H9 (cell line): ENCODE results near the gene SLC39A1. TPM values are rescaled to one million over a fixed set of nuclear protein-coding genes. Genes with fewer than 3 reads are reported as not detected.

ENCODE experiments used
- DNase-seq: peaks from one replicate; pipeline ENCODE4 v3.0.0-alpha.2; 2017
- H2AFZ ChIP-seq: one replicate; pipeline ENCODE4 v1.6.1; 2013; ENCODE audit warnings: mild to moderate bottlenecking, low read length, control low read depth, moderate library complexity
- H2AK5ac ChIP-seq: 2 replicates; pipeline ENCODE4 v1.6.1; 2013; ENCODE audit warnings: low read length, control low read depth, mixed read lengths; ENCODE audit not compliant: insufficient read length
- H2BK120ac ChIP-seq: one replicate; pipeline ENCODE4 v1.6.1; 2013; ENCODE audit warnings: low read depth, mild to moderate bottlenecking, low read length, control low read depth, inconsistent platforms; ENCODE audit not compliant: poor library complexity, severe bottlenecking
- H2BK12ac ChIP-seq: 2 replicates; pipeline ENCODE4 v1.6.1; 2013; ENCODE audit warnings: low read length, control low read depth, mixed read lengths, low read depth; ENCODE audit not compliant: insufficient read length
- H2BK15ac ChIP-seq: 2 replicates; pipeline ENCODE4 v1.6.1; 2013; ENCODE audit warnings: low read depth, low read length, control low read depth
- H2BK20ac ChIP-seq: one replicate; pipeline ENCODE4 v1.6.1; 2013; ENCODE audit warnings: low read depth, mild to moderate bottlenecking, low read length, control low read depth, inconsistent platforms; ENCODE audit not compliant: poor library complexity, severe bottlenecking
- H2BK5ac ChIP-seq: 2 replicates; pipeline ENCODE4 v1.6.1; 2013; ENCODE audit warnings: low read length, control low read depth, mixed read lengths; ENCODE audit not compliant: insufficient read length
- H3K14ac ChIP-seq: 2 replicates; pipeline ENCODE4 v1.6.1; 2013; ENCODE audit warnings: low read length, control low read depth; ENCODE audit not compliant: insufficient read depth
- H3K18ac ChIP-seq: 2 replicates; pipeline ENCODE4 v1.6.1; 2013; ENCODE audit warnings: low read depth, mild to moderate bottlenecking, mixed read lengths, low read length, control low read depth; ENCODE audit not compliant: insufficient read length
- H3K23ac ChIP-seq: 2 replicates; pipeline ENCODE4 v1.6.1; 2013; ENCODE audit warnings: low read length, control low read depth, mixed read lengths, low read depth; ENCODE audit not compliant: insufficient read length
- H3K23me2 ChIP-seq: 2 replicates; pipeline ENCODE4 v1.6.1; 2013; ENCODE audit warnings: low read depth, mild to moderate bottlenecking, mixed read lengths, low read length, control low read depth; ENCODE audit not compliant: insufficient read length, poor library complexity, severe bottlenecking
- H3K27ac ChIP-seq: 2 replicates; pipeline ENCODE4 v1.5.1; 2013; ENCODE audit warnings: low read length, control low read depth, mixed read lengths, low read depth; ENCODE audit not compliant: insufficient read length
- H3K27me3 ChIP-seq: 2 replicates; pipeline ENCODE4 v1.6.1; 2013; ENCODE audit warnings: low read length, control low read depth, inconsistent platforms; ENCODE audit not compliant: insufficient read depth
- H3K4ac ChIP-seq: 2 replicates; pipeline ENCODE4 v1.6.1; 2013; ENCODE audit warnings: low read depth, mild to moderate bottlenecking, control low read depth, inconsistent platforms, low read length, moderate library complexity
- H3K4me1 ChIP-seq: 2 replicates; pipeline ENCODE4 v1.6.1; 2013; ENCODE audit warnings: low read length, control low read depth, inconsistent platforms; ENCODE audit not compliant: insufficient read depth
- H3K4me2 ChIP-seq: 2 replicates; pipeline ENCODE4 v1.6.1; 2013; ENCODE audit warnings: low read length, control low read depth, mixed read lengths; ENCODE audit not compliant: insufficient read length, insufficient read depth
- H3K56ac ChIP-seq: 2 replicates; pipeline ENCODE4 v1.6.1; 2013; ENCODE audit warnings: low read depth, mild to moderate bottlenecking, mixed read lengths, low read length, control low read depth; ENCODE audit not compliant: insufficient read length
- H3K79me1 ChIP-seq: 2 replicates; pipeline ENCODE4 v1.6.1; 2013; ENCODE audit warnings: low read depth, mild to moderate bottlenecking, moderate library complexity, low read length, control low read depth, inconsistent platforms; ENCODE audit not compliant: insufficient read depth, poor library complexity, severe bottlenecking
- H3K79me2 ChIP-seq: 2 replicates; pipeline ENCODE4 v1.6.1; 2013; ENCODE audit warnings: low read length, control low read depth, inconsistent platforms; ENCODE audit not compliant: insufficient read depth
- H3K9ac ChIP-seq: 2 replicates; pipeline ENCODE4 v1.6.1; 2013; ENCODE audit warnings: low read length, control low read depth, mixed read lengths; ENCODE audit not compliant: insufficient read length; ENCODE audit errors: extremely low read depth
- H3K9me3 ChIP-seq: one replicate; pipeline ENCODE4 v1.6.1; 2013; ENCODE audit warnings: low read depth, low read length, inconsistent platforms; ENCODE audit not compliant: control insufficient read depth
- H3T11ph ChIP-seq: one replicate; pipeline ENCODE4 v1.6.1; 2013; ENCODE audit warnings: mild to moderate bottlenecking, low read length, control low read depth, inconsistent platforms
- H4K20me1 ChIP-seq: one replicate; pipeline ENCODE4 v1.6.1; 2013; ENCODE audit not compliant: control insufficient read depth, insufficient read length, insufficient read depth
- H4K5ac ChIP-seq: 2 replicates; pipeline ENCODE4 v1.6.1; 2013; ENCODE audit warnings: low read depth, mild to moderate bottlenecking, mixed read lengths, low read length, control low read depth; ENCODE audit not compliant: insufficient read length
- H4K8ac ChIP-seq: replicated peaks from 2 replicates; pipeline ENCODE4 v1.6.1; 2013; ENCODE audit warnings: low read length, control low read depth, mixed read lengths, low read depth; ENCODE audit not compliant: insufficient read length
- H4K91ac ChIP-seq: 2 replicates; pipeline ENCODE4 v1.6.1; 2013; ENCODE audit warnings: low read depth, mild to moderate bottlenecking, moderate library complexity, mixed read lengths, low read length, control low read depth; ENCODE audit not compliant: insufficient read length
- H3K27ac Mint-ChIP-seq, 3 experiments: 2 replicates in 2 of 3; 3 replicates in 1 of 3; pipeline ENCODE4 v1.8.0; 2020 to 2021; ENCODE audit warnings: mixed read lengths in 3 of 3, mild to moderate bottlenecking in 1 of 3, moderate library complexity in 1 of 3
- H3K27me3 Mint-ChIP-seq: 2 replicates; pipeline ENCODE4 v1.8.0; 2021; ENCODE audit warnings: low read depth, mild to moderate bottlenecking, moderate library complexity, mixed read lengths
- H3K36me3 Mint-ChIP-seq, 3 experiments: 2 replicates in 2 of 3; 3 replicates in 1 of 3; pipeline ENCODE4 v1.8.0; 2020 to 2021; ENCODE audit warnings: low read depth in 3 of 3, mixed read lengths in 3 of 3; ENCODE audit not compliant: insufficient read depth in 1 of 3
- H3K4me1 Mint-ChIP-seq, 2 experiments: 2 replicates each; pipeline ENCODE4 v1.8.0; 2020; ENCODE audit warnings: mixed read lengths in 2 of 2
- H3K4me3 Mint-ChIP-seq, 2 experiments: 2 replicates in 1 of 2; 3 replicates in 1 of 2; pipeline ENCODE4 v1.8.0; 2020 to 2021; ENCODE audit warnings: mild to moderate bottlenecking in 2 of 2, mixed read lengths in 2 of 2, moderate library complexity in 1 of 2
- H3K9me3 Mint-ChIP-seq, 2 experiments: 2 replicates in 1 of 2; 3 replicates in 1 of 2; pipeline ENCODE4 v1.8.0; 2020; ENCODE audit warnings: mild to moderate bottlenecking in 2 of 2, mixed read lengths in 2 of 2, moderate library complexity in 1 of 2
- CTCF ChIP-seq: fragments of 200-600 bp; sonication (generic); conservative IDR thresholded peaks from 3 replicates; pipeline ENCODE4 v1.8.0; 2021; ENCODE audit warnings: antibody characterized with exemption, mild to moderate bottlenecking
- WGBS: extraction: QIAGEN DNeasy Blood & Tissue Kit; methylation state at CpG from one replicate; pipeline ENCODE4 v1.1.7; 2013; ENCODE audit warnings: missing lambda C conversion rate, low lambda C conversion rate, mixed read lengths; ENCODE audit not compliant: insufficient read length; ENCODE audit errors: extremely low coverage; 5-methylcytosine and 5-hydroxymethylcytosine counted together
- total RNA-seq: library from RNA; stranded (reverse); gene quantifications from 2 replicates; pipeline ENCODE4 v1.2.1, GENCODE V29; 2021

The SLC39A1 gene
- total RNA-seq, 1 experiment from 2014 or later: 161 TPM

- Histone ChIP-seq H3K27me3 (no peaks in the 10 kb centered on the region), H3T11ph (no peak overlapping the region), H3K18ac (no peak overlapping the region), H3K4me1 (no peaks in the 10 kb centered on the region), H3K9ac (no peak overlapping the region), H3K4ac (no peak overlapping the region), H2BK12ac (no peak overlapping the region), H3K9me3 (no peaks in the 10 kb centered on the region), H3K79me2 (no peaks in the 10 kb centered on the region), H3K79me1 (no peaks in the 10 kb centered on the region), H4K20me1 (peaks cover 3% of the 10 kb centered on the region), H3K14ac (no peak overlapping the region), H3K23me2 (no peaks in the 10 kb centered on the region), H2AK5ac (no peak overlapping the region), H3K23ac (no peak overlapping the region), H3K27ac (no peak overlapping the region), H3K4me2 (no peak overlapping the region), H2BK120ac (no peak overlapping the region), H2AFZ (no peak overlapping the region), H4K5ac (no peak overlapping the region), H2BK15ac (no peak overlapping the region), H4K8ac (no peak overlapping the region), H4K91ac (no peak overlapping the region), H3K56ac (no peak overlapping the region), H2BK20ac (no peak overlapping the region), H2BK5ac (no peak overlapping the region)
- Mint-ChIP-seq H3K9me3 (no peaks in the 10 kb centered on the region), H3K4me3 (no peak overlapping the region), H3K27me3 (no peaks in the 10 kb centered on the region), H3K36me3 (peaks cover 40 to 73% (median 73%) of the 10 kb centered on the region in 3 experiments), H3K4me1 (peaks cover 0 to 2% of the 10 kb centered on the region in 2 experiments; a peak in 2 of 4 replicates), H3K27ac (peak overlapping the region in 1 of 3 experiments; percentile 12; a peak in 1 of 7 replicates)
- no peak for DNase-seq
- no peak for TF ChIP-seq CTCF
- no CpG with 5 or more reads among the region's 12 CpGs for WGBS
Measured at GRCh38 chr1:153939476-153939875, 23.9 kb downstream of the SLC39A1 start.
